ENCODE data around the gene CA12.
"Not testable (repeated sequence)": the region's sequence is repeated elsewhere in the genome, so short reads cannot be mapped to it uniquely, and the experiment has no call there.

DNA sequence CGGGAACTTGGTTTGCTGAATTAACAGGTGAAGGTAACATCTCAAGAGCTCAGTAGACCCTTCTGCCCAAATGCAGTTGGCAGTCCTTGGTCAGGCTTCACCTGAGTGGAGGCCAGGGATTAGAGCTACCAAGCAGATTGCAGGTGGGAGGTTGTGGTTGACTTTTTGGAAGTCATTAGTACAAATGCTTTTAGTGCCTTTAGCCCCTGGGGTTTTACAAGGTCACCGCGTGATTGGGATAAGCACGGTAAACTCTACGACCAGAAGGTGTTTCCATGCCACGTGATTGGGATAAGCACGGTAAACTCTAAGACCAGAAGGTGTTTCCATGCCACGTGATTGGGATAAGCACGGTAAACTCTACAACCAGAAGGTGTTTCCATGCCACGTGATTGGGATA, 61.2 kb downstream of the CA12 start:
- TF ChIP-seq, protein P1, sequence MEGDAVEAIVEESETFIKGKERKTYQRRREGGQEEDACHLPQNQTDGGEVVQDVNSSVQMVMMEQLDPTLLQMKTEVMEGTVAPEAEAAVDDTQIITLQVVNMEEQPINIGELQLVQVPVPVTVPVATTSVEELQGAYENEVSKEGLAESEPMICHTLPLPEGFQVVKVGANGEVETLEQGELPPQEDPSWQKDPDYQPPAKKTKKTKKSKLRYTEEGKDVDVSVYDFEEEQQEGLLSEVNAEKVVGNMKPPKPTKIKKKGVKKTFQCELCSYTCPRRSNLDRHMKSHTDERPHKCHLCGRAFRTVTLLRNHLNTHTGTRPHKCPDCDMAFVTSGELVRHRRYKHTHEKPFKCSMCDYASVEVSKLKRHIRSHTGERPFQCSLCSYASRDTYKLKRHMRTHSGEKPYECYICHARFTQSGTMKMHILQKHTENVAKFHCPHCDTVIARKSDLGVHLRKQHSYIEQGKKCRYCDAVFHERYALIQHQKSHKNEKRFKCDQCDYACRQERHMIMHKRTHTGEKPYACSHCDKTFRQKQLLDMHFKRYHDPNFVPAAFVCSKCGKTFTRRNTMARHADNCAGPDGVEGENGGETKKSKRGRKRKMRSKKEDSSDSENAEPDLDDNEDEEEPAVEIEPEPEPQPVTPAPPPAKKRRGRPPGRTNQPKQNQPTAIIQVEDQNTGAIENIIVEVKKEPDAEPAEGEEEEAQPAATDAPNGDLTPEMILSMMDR (IDR thresholded peaks at IDR 0.05; ENCODE audit: control extremely low read depth in 1 of 3, insufficient read depth in 1 of 3, low read depth in 1 of 3, low read length in 3 of 3): not testable (repeated sequence)
- TF ChIP-seq EP300 (IDR thresholded peaks at IDR 0.05; ENCODE audit: borderline replicate concordance in 1 of 2, low read depth in 2 of 2, low read length in 2 of 2); RFX5 (IDR thresholded peaks at IDR 0.05; ENCODE audit: borderline replicate concordance, low read depth, low read length); ZNF274 (IDR thresholded peaks at IDR 0.05; ENCODE audit: borderline replicate concordance, extremely low read depth, low read length); CBX5 (IDR thresholded peaks at IDR 0.05; ENCODE audit: low read depth, low read length): not testable (repeated sequence)
- TF ChIP-seq, protein P2, sequence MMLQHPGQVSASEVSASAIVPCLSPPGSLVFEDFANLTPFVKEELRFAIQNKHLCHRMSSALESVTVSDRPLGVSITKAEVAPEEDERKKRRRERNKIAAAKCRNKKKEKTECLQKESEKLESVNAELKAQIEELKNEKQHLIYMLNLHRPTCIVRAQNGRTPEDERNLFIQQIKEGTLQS (IDR thresholded peaks at IDR 0.05; ENCODE audit: insufficient read depth, low read depth, low read length): not testable (repeated sequence)
- TF ChIP-seq, protein P3, sequence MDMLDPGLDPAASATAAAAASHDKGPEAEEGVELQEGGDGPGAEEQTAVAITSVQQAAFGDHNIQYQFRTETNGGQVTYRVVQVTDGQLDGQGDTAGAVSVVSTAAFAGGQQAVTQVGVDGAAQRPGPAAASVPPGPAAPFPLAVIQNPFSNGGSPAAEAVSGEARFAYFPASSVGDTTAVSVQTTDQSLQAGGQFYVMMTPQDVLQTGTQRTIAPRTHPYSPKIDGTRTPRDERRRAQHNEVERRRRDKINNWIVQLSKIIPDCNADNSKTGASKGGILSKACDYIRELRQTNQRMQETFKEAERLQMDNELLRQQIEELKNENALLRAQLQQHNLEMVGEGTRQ (IDR thresholded peaks at IDR 0.05; ENCODE audit: low read length): not testable (repeated sequence)
